ENCODE data around the gene DNASE1L3.
A peak's percentile ranks its signal among the peaks of the same experiment; 100 is the strongest.

DNASE1L3 gene

DNA sequence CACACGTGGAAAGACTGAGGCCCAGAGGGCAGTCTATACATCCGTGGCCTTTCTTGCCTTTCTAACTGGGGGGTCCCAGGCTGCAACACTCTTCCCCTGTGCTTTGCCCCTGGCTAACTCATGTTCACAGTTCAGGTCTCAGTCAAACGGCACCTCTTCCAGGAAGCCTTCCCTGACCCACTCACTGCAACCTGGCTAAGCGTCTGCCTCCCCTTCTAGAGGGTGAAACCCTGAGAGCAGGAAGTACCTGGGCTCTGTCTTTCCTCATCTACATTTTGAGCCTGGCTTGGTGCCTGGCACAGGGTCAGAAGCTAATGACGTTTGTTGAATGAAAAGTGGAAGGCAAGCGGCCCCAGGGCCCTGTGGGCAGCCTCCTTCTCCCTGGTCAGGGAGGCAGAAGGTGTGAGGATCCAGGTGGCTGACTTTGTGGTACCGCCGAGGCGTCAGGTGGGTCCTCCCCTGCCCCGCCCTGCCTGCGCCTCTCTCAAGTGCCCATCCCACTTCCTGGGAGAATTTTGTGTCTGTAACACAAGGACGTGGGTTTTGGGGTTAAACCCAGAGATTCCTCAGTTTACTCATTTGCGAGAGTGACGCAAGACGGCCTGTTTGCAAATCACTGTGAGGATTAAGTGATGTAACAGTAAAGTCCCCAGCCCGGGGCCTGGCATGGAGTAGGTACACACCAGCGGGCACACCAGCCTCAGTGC lies 32.1 kb downstream of the DNASE1L3 start:
- TF ChIP-seq, protein P1, sequence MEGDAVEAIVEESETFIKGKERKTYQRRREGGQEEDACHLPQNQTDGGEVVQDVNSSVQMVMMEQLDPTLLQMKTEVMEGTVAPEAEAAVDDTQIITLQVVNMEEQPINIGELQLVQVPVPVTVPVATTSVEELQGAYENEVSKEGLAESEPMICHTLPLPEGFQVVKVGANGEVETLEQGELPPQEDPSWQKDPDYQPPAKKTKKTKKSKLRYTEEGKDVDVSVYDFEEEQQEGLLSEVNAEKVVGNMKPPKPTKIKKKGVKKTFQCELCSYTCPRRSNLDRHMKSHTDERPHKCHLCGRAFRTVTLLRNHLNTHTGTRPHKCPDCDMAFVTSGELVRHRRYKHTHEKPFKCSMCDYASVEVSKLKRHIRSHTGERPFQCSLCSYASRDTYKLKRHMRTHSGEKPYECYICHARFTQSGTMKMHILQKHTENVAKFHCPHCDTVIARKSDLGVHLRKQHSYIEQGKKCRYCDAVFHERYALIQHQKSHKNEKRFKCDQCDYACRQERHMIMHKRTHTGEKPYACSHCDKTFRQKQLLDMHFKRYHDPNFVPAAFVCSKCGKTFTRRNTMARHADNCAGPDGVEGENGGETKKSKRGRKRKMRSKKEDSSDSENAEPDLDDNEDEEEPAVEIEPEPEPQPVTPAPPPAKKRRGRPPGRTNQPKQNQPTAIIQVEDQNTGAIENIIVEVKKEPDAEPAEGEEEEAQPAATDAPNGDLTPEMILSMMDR (IDR thresholded peaks at IDR 0.05; ENCODE audit: low read length, missing control alignments): no peak
- H3K4me3 ChIP-seq (replicated peaks; ENCODE audit: low read depth, low read length): no peak overlapping the region
- no peak for DNase-seq (ENCODE audit: low read depth)

DNA sequence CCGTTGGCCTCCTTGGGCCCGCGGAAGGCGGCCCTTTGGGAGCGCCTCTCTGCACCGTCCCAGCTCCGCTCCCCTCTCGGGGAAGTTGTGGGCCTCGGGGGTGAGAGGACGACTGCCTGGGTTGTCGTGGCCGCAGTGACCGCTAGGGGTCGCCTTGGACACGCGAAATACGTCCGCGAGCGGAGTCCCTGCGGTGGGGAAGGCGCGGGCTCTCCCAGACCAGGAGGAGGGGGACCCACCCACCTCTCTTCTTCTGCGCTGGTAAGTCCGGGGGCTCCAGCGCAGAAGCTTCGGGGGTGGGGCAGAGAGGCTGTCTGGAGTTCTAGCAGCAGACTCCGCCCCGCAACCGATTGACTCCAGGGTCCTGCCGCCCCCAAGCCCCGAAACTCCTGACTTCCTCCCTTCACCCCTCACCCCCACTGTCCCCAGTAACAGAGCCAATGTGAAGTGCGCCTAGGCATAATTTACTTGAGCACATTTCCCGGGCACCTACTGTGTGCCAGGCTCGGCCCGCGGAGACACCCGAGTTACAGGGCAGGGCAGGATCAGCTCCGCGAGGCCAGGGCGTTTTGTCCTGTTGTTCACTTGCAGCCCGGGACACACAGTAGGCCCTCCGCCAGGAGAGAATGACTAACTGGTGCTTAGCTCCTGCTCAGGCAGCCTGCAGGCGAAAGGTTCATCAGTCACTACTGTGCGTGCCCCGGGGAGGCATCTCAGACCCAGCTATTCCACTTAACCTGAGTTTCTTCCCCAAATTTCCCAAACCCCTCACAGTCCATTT lies 32.8 kb downstream of the DNASE1L3 start:
- peak; percentile 81 for DNase-seq (ENCODE audit: low read depth)
- TF ChIP-seq, protein P1 (IDR thresholded peaks at IDR 0.05; ENCODE audit: low read length, missing control alignments): peak; percentile 73
- H3K4me3 ChIP-seq (replicated peaks; ENCODE audit: low read depth, low read length): peak overlapping the region; percentile 49

DNA sequence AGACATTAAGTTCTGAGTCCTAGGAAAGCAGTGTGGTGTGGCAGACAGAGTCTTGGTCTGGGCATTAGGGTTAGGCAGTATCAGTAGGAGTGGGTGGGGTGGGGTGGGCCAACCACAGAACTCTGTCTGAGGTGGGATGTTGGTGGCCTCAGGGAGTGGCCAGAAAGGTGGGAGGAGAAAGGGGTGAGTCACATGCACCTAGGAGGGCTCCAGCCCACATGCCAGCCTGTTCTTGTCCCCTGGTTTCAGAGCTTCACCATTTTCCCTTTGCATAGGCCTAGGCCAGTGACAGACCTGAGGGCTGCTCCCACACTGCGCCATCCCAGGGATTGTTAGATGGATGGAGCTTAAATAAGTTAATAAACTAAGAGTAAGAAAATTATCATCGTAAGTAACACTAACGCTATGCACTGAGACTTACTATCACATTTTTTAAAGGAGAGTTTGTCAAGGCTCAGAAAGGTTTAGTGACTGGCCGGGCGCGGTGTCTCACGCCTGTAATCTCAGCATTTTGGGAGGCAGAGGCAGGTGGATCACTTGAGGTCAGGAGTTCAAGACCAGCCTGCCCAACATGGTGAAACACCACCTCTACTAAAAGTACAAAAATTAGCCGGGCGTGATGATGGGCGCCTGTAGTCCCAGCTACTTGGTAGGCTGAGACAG lies 33.8 kb downstream of the DNASE1L3 start:
- no peak overlapping the region for H3K4me3 ChIP-seq (replicated peaks; ENCODE audit: low read depth, low read length)
- TF ChIP-seq, protein P1 (IDR thresholded peaks at IDR 0.05; ENCODE audit: low read length, missing control alignments): no peak
- DNase-seq (ENCODE audit: low read depth): no peak

DNA sequence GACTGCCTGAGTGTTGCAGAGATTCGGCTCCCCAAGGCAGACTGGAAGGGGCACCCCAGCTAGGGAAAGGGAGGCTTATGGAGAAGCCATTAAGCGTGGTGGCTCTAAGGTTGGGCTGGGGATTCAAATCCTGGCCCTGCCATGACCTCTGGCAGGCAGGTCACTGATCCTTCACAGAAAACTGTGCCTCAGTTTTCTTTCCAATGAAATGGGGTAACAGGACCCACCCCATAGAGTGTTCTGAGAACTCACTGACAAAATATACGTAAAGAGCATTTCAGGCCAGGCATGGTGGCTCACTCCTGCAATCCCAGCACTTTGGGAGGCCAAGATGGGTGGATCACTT lies 34.6 kb downstream of the DNASE1L3 start:
- no peak overlapping the region for H3K4me3 ChIP-seq (replicated peaks; ENCODE audit: low read depth, low read length)
- TF ChIP-seq, protein P1 (IDR thresholded peaks at IDR 0.05; ENCODE audit: low read length, missing control alignments): no peak
- no peak for DNase-seq (ENCODE audit: low read depth)

DNA sequence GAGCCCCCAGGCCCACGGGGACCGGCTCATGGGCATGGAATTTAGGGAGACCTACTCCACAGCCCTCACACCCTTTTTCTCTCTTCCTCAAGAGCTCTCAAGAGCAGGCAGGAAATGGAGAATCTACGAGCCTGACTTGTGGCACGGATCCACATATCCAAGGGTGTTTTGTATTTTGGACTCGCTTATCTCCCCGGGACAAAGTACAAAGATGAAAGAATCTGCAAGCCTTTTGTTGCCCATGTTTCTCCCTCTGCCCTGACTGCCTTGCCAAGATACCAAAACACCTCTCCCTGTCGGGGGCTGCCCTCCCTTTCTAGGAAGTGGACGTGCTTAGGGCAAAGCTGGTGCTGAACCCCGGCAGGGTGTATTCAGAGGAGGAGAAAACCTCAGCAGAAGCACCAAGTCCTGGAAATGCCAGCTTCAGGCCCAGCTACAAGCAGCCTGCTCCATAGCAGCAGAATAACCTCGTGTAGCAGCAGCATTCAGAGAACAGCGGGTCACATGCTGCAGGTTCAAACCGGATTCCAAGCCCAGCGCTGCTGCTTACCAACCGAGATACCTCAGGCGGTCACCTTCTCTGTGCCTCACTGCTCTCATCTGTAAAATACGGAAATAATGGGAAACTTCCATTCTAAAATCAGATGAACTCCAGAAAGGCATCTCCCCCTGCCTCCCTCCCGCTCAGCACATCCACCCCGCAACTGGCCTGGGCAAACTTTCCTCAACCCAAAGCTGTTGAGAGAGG lies 35.2 kb downstream of the DNASE1L3 start:
- peak; percentile 53 for DNase-seq (ENCODE audit: low read depth)
- no peak overlapping the region for H3K4me3 ChIP-seq (replicated peaks; ENCODE audit: low read depth, low read length)
- TF ChIP-seq, protein P1 (IDR thresholded peaks at IDR 0.05; ENCODE audit: low read length, missing control alignments): no peak

DNA sequence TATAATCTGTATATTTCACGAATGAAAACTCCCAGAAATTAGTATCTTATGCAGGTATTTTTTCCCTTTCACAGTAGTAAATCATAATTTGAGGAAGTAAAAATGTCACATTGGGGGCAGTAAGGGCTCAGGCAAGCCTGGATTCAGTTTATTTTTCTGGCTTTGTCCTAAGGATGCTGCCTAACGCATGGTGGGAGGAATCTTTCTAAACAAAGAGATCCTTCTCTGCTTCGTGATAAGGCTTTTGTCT lies 35.7 kb downstream of the DNASE1L3 start:
- no peak overlapping the region for H3K4me3 ChIP-seq (replicated peaks; ENCODE audit: low read depth, low read length)
- no peak for DNase-seq (ENCODE audit: low read depth)
- TF ChIP-seq, protein P1 (IDR thresholded peaks at IDR 0.05; ENCODE audit: low read length, missing control alignments): no peak

Measured in fibroblast of pulmonary artery (primary cell).